HG02623 (cell line): ENCODE measurements around the gene CCNB2.
"Not testable (repeated sequence)": the region's sequence is repeated elsewhere in the genome, so short reads cannot be mapped to it uniquely, and the experiment has no call there.

Experiments used
- ATAC-seq: cut with Tn5 transposase; IDR thresholded peaks from one replicate; pipeline ENCODE4 v1.9.1; 2021; ENCODE audit warnings: moderate library complexity; ENCODE audit not compliant: unreplicated experiment

CCNB2 gene

GRCh38 chr15:59131969-59132562 lies 27.1 kb downstream of the CCNB2 start:
- ATAC-seq: no peak

DNA sequence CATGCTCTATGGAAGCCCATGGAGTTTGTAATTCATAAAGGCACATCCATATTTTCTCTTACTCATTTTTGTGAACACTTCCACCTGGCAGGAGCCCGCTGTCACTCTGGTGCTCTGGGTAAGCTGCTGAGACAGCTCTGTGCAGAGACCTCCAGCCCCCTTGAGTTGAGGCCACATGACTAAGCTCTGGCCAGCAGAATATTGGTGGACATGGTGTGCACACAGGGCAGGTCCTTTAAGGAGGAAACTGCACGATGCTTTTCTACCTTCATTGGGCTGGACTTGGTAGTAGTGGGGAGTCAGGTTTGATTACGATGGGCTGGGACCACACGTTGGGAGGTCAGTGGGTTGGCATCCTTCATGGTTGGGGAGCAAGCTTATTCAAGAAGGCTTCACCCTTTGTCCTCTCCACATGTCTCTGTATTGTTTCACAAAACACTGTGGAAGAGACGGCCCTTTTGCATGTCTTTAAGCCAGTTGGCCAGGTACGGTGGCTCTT lies 29.0 kb downstream of the CCNB2 start:
- no peak for ATAC-seq

GRCh38 chr15:59137566-59137965 lies 32.6 kb downstream of the CCNB2 start:
- no peak for ATAC-seq

GRCh38 chr15:59138243-59138642 lies 33.3 kb downstream of the CCNB2 start:
- ATAC-seq: no peak

GRCh38 chr15:59140422-59141226 lies 35.7 kb downstream of the CCNB2 start:
- ATAC-seq: no peak

- no peak for ATAC-seq
Observed at GRCh38 chr15:59143281-59143680, 38.3 kb downstream of the CCNB2 start.

DNA sequence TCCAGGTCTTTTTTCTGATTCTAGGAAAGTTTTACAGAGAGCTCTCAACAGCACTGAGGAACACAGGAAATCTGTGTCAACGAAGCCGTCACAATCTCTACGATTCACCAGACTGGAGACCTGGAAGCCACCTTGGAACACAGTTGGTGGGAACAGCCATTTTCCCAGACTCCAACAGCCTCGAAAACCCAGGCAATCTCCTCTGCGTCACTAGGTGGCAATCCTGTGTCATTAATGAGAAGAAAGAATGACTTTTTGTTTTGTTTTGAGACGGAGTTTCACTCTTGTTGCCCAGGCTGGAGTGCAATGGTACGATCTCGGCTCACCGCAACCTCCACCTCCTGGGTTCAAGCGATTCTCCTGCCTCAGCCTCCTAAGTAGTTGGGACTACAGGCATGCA lies 39.6 kb downstream of the CCNB2 start:
- not testable (repeated sequence) for ATAC-seq

DNA sequence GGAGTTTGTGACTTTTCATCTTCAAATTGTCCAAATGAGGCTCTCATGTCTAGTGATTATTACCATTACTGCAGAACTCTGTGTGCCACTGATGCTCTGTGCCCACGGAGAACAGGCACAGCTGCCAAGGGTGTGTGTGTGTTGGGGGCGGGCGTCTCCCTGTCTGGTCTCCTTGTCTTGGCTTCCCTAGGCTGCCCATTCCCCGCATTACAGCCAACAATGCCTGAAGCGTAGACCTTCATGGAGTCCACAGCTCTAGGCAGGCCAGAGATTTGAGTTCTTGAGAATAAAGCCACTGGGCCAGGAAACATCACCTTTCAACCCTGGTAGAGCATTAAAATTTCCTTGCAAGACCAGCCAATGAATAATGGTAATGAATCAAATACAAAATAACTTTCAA lies 42.7 kb downstream of the CCNB2 start:
- ATAC-seq: no peak

GRCh38 chr15:59148153-59148833 lies 43.3 kb downstream of the CCNB2 start:
- ATAC-seq: no peak

- no peak for ATAC-seq
Observed at GRCh38 chr15:59150185-59150584, 45.2 kb downstream of the CCNB2 start.

DNA sequence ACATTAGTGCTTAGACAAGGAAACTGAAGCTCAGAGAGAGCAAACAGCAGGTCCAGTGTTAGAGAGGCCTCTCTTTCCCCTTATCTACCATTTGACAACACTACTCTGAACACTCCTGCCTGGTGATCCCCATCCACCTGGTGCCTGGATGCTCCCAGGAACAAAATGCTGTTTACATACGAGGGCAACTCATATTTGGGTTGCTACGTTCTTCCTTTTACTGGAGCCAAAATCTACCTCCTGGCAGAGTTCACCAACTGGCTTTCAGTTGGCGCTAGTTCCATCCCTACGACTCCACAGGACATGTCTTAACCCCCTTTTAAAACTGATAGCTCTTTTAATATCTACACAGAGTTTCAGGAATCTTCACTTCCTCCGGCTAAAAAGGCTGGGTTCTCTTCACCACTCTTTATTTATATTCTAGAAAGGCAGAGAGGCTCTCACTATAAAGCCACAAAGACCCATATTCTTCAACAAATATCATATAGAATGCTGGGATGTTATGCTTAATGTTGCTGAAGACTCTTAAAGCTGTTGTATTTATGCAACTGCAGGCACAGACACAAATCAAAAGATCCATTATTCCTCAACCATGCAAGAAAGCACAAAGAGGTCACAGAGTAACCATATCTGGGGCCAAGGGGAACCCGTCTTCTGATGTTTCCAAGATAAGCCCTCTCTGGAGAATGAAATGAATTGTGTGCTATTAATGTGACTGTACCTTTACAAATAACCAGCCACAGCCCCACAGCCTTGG lies 47.9 kb downstream of the CCNB2 start:
- ATAC-seq: no peak

DNA sequence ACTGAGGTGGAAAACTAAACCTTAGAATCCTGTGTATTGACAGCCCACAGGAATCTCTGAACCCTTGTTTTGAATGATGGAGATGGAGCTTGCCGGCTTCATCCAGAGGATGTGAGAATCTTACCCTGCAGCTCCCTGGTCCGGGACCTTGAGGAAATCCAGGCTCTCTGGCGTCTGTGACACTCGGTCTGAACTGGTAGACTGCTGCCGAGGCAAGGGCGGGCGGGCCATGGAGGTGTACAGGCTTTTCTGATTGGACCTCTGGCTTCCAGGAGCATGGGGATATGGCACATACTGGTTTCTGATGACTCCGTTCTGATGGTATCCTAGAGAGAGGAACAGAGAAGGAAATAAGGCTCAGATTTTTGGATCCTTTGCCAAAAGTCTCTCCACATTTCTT lies 48.5 kb downstream of the CCNB2 start:
- ATAC-seq: no peak

DNA sequence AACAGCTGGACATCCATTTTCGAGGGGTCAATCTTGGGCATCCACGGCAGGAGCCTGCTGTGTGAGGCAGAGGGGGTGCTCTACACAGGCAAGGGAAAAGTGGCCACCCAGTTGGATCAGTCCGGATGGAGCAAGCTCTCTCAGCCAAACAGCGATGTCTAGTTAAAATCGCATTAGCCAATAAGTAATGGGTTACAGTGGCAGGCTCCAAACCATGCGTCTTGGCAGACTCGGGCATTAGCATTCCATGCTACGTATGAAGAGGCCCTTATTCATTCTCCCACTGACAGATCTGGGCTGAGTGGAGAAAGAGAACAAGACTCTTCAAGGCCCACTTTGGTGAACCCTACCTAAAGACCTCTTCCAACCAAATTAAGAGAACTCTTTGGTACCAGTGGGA lies 49.3 kb downstream of the CCNB2 start:
- no peak for ATAC-seq

GRCh38 chr15:59155431-59155830 lies 50.5 kb downstream of the CCNB2 start:
- no peak for ATAC-seq

DNA sequence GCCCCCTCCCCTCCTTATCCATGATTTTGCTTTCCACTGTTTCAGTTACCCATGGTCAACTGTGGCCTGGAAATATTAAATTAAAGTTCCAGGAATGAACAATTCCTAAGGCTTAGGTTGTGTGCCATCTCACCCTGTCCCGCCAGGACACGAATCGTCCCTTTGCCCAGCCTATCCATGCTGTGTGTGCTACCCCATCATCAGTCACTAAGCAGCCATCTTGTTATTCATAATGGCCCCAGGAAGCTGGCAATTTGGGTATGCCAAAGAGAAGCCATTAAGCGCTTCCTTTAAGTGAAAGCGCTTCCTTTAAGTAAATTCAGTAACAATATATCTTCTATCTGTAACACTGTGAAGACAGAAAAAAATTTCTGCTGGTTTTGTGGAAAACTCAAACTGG lies 52.5 kb downstream of the CCNB2 start:
- ATAC-seq: no peak

GRCh38 chr15:59157840-59158700 lies 53.1 kb downstream of the CCNB2 start:
- no peak for ATAC-seq

DNA sequence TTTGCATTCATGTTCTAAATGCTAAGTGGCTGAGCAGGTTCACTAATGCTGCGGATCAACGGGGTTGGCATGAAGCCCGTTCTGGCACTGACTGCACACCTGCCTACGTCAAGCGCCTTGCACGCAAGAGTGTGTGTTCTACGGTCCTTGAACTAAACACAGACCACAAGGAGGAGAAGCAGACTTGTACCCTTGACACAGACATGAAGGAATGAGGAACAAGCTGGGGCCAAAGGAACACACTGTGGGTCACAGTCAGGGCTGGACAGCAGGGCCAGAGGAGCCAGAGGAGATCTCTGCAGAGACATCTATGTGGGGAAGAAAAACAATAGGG lies 53.7 kb downstream of the CCNB2 start:
- no peak for ATAC-seq

GRCh38 chr15:59159210-59159609 lies 54.3 kb downstream of the CCNB2 start:
- no peak for ATAC-seq

GRCh38 chr15:59160880-59161593 lies 56.1 kb downstream of the CCNB2 start:
- no peak for ATAC-seq

DNA sequence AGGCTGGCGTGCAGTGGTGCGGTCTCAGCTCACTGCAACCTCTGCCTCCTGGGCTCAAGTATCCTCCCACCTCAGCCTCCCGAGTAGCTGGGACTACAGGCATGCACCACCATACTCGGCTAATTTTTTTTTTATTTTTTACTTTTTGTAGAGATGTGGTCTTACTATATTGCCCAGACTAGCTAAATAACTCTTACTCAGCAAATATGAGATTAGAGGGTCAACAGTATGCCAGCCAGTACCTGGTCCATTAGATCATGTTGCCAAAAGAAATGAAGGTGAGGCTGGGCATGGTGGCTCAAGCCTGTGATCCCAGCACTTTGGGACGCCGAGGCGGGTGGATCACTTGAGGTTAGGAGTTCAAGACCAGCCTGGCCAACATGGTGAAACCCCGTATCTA lies 57.1 kb downstream of the CCNB2 start:
- ATAC-seq: not testable (repeated sequence)
